GM10847 (cell line): Measurements from ENCODE around the gene XK.

Experiments used
- POLR2A ChIP-seq: IDR thresholded peaks from 2 replicates; pipeline ENCODE4 v1.6.1; 2011; ENCODE audit not compliant: insufficient read length; ENCODE audit errors: extremely low read depth

Gene XK

DNA sequence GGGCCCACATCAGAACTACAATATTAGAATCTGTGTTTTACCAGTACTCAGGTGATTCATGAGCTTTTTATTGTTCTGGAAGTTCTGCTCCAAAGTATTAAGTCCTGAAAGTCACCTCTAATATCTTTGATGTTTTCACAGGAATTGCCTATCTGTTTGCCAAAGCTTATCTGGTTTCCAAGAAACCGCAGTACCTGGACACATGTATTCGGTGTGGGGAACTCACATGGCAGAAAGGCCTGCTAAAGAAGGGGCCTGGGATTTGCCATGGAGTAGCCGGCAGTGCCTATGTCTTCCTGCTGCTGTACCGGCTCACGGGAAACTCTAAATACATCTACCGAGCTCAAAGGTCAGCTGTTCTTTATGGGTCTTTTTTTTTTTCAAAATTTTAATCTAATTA lies 18.4 kb upstream of the XK start:
- no peak for TF ChIP-seq POLR2A

DNA sequence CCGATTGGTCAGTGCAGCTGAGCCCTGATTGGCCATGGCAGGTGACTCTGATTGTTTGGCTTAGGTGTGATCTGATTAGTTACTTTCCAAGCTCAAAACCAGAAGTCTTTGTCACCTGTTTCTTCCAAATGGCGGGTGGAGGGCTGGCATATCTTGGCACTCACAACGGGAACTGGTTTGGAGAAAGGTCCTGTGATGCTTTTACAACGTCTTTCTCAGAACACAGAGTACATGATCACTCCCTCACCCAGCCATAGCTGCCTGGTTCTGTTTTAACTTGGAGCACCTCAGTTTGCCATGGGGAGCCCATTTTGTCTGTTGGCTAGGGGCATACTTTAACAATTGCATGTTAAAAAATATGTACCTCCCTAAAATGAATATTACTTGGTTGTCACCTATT lies 13.0 kb upstream of the XK start:
- TF ChIP-seq POLR2A = no peak

DNA sequence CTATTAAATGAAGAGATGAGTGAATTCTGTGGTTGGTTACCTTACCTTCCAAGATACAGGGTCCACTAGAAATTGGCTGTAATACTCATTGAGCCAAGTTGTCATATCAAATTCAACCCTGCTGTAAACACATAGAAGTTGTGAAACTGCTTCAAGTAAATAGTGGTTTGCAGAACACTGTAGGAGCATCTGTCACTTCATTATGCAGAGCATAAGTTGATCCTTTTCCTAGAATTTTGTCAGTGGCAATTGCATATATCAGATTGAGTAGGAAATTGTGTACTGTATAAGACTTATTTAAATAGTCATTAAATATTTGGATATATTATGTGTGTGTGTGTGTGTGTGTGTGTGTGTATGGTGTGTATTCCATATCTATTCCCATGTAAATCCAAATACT lies 8.8 kb upstream of the XK start:
- TF ChIP-seq POLR2A = no peak

DNA sequence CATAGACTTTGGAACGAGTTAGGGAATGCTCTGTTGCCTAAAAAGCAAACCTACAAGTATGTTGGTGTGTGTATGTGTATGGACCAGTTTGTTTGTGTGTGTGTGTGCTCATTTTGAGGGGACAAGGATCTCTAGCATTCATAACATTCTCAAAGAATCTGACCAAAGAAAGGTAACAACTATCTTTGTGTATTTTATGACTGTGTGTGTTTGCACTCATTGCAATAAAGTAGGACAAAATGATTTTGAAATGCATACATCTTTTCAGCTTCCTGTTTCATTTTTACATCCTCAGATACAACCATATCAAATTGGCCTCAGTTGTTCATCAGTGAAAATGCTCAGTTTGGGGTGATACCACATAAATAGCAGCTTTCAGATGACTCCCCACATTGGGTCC lies 8.3 kb upstream of the XK start:
- TF ChIP-seq POLR2A = no peak

DNA sequence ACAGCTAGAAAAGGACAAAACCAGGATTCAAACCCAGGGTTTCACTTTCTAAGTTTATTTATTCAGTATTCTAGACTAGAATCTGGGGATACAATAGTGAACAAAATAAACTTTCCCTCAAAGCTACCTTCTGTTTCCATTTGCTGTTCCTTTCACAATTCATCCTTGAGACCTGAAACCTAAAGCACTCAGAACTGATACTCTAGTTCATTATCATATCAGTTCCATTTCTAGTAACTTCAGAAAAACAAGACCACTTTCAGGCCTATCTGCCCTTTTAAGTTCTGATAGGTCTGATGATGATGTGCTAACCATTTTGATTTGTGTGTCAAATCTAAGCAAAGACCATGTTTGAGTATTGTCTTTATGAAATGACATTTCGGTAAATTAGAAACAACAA lies 7.8 kb upstream of the XK start:
- TF ChIP-seq POLR2A = no peak

GRCh38 chrX:37678574-37678973 lies 7.0 kb upstream of the XK start:
- TF ChIP-seq POLR2A = no peak

DNA sequence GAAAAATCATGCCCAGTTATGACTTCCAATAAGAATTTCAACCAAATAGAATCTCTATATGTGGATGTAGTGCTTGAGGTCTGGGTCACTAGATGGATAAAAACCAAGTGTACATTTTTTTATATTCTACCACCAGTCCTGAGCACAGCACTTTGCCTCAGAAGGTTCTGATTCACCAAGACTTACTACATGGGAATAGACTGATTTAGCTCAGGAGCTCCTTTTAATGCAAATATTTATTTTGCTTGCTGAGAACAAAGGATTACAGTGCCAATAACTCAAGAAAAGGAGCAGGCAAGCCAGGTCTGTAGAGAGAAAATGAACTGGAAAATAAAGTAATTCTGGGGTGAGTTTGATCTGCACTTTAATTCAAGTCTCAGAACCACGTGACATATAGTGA lies 6.4 kb upstream of the XK start:
- no peak for TF ChIP-seq POLR2A

- TF ChIP-seq POLR2A = no peak
Observed at GRCh38 chrX:37679888-37680287, 5.7 kb upstream of the XK start.

- no peak for TF ChIP-seq POLR2A
Observed at GRCh38 chrX:37684426-37684825, 1.2 kb upstream of the XK start.

GRCh38 chrX:37684973-37685372 lies 618 bp upstream of the XK start:
- no peak for TF ChIP-seq POLR2A

DNA sequence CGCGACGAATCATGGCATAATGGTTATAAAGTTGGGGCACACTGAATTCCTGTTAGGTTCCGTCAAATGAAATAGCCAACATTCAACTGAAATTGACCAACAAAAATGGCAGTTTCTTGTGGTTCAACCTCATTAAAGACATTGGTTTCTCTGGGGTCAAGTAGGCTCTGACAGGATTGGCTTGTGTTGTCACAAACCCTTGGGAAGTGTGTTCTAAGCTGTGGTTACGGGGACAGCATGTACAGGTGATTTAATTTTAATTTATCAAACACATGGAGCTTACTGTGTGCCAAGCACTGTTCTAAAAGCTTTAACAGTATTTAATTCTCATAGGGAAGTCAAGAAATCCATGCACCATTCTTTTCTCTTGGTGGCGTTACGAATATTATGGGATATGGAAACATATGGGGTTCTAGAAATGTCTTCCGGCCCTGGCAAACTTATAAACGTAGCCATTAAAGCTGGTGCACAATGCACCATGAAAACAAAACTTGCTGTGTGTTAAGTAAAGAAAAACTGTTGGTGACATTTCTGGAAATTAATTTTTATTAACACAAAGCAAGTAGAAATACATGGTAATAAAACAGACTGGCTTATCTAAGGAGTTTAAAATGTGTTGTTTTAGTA lies 891 bp downstream of the XK start:
- TF ChIP-seq POLR2A = no peak

GRCh38 chrX:37686996-37687395 lies 1.4 kb downstream of the XK start:
- TF ChIP-seq POLR2A = no peak

- no peak for TF ChIP-seq POLR2A
Observed at GRCh38 chrX:37690119-37690518, 4.5 kb downstream of the XK start.

- TF ChIP-seq POLR2A = no peak
Observed at GRCh38 chrX:37692918-37693317, 7.3 kb downstream of the XK start.

DNA sequence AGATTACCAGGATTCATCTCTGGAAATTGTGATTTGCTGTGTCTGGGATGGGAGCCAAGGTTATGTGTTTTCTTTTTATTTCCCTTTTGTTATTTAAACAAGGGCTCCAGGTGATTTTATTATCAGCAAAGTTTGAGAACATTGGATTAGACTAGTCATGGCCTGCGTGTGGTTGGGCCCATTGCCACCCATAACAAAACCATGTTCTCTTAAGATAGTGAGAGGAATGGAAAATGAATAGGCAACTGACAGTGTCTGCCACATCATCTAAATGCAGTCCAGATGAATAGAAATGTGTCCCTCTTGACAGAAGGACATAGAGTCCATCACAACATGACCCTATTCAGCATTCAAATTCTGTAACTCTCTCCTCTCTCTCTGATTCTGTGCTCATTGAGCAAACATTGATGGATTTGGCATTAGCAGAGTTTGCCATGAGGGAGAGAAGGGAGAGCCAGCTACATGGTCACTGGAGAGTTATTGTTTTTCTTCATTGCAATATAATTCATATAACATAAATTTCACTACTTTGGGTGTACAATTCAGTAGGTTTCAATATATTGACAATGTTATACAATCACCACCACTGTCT lies 11.7 kb downstream of the XK start:
- no peak for TF ChIP-seq POLR2A

GRCh38 chrX:37701588-37701987 lies 16.0 kb downstream of the XK start:
- TF ChIP-seq POLR2A = no peak

DNA sequence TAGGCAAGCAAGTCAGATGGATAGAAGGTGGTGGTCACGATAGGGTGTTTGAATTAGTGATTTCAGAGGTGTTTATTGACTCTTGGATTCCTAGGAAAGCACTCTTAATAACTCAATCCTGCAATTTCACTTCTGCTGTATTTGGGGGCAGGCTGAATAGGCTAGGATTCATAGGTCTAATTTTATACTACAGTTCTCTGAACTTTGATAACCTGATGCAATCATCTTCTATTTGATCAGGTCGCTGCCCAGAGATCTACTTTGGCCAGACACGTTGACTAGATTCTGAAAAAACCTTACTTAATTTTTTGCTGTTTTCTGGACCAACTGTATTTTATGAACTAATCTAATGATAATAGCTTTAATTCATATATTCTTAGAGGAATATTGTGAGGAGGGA lies 26.4 kb downstream of the XK start:
- TF ChIP-seq POLR2A = no peak
